Measurements from ENCODE around the gene WNT5A. TPM values are rescaled to one million over a fixed set of nuclear protein-coding genes. Genes with fewer than 3 reads are reported as not detected.

The WNT5A gene
- total RNA-seq, 1 experiment from 2014 or later: 1.1 TPM

- Histone ChIP-seq H3K4me1 (ENCODE audit: insufficient read depth, low read length) (no peaks in the 10 kb centered on the region), H2BK120ac (ENCODE audit: low read depth, low read length, poor library complexity, severe bottlenecking) (no peak overlapping the region), H3K79me2 (ENCODE audit: insufficient read depth, low read length) (no peaks in the 10 kb centered on the region), H2BK15ac (ENCODE audit: low read depth, low read length) (no peak overlapping the region), H2AK5ac (ENCODE audit: insufficient read length, low read length) (no peak overlapping the region), H3K14ac (ENCODE audit: insufficient read depth, low read length) (no peak overlapping the region), H3K27ac (ENCODE audit: insufficient read length, low read depth, low read length) (no peak overlapping the region), H3K23ac (ENCODE audit: insufficient read length, low read depth, low read length) (no peak overlapping the region), H4K8ac (replicated peaks; ENCODE audit: insufficient read length, low read depth, low read length) (no peak overlapping the region), H2BK5ac (ENCODE audit: insufficient read length, low read length) (no peak overlapping the region), H3K9ac (ENCODE audit: extremely low read depth, insufficient read length, low read length) (no peak overlapping the region), H3K56ac (ENCODE audit: insufficient read length, low read depth, low read length) (no peak overlapping the region), H3K9me3 (ENCODE audit: control insufficient read depth, low read depth, low read length) (no peaks in the 10 kb centered on the region), H3K79me1 (ENCODE audit: insufficient read depth, low read depth, low read length, poor library complexity, severe bottlenecking) (no peaks in the 10 kb centered on the region), H3K18ac (ENCODE audit: insufficient read length, low read depth, low read length) (no peak overlapping the region), H3T11ph (ENCODE audit: low read length) (no peak overlapping the region), H4K5ac (ENCODE audit: insufficient read length, low read depth, low read length) (no peak overlapping the region), H3K4ac (ENCODE audit: low read depth, low read length) (no peak overlapping the region), H4K91ac (ENCODE audit: insufficient read length, low read depth, low read length) (no peak overlapping the region), H3K4me2 (ENCODE audit: insufficient read depth, insufficient read length, low read length) (no peak overlapping the region), H3K27me3 (ENCODE audit: insufficient read depth, low read length) (no peaks in the 10 kb centered on the region), H4K20me1 (ENCODE audit: control insufficient read depth, insufficient read depth, insufficient read length) (no peaks in the 10 kb centered on the region), H2BK12ac (ENCODE audit: insufficient read length, low read depth, low read length) (no peak overlapping the region), H2AFZ (ENCODE audit: low read length) (no peak overlapping the region), H2BK20ac (ENCODE audit: low read depth, low read length, poor library complexity, severe bottlenecking) (no peak overlapping the region), H3K23me2 (ENCODE audit: insufficient read length, low read depth, low read length, poor library complexity, severe bottlenecking) (no peaks in the 10 kb centered on the region)
- H3K9me3 Mint-ChIP-seq: no peaks in the 10 kb centered on the region
- DNase-seq: no peak
- H3K27me3 Mint-ChIP-seq (ENCODE audit: low read depth): no peaks in the 10 kb centered on the region
- no peak for TF ChIP-seq CTCF (conservative IDR thresholded peaks at IDR 0.05)
- no peak overlapping the region for H3K4me3 Mint-ChIP-seq
- H3K36me3 Mint-ChIP-seq (ENCODE audit: insufficient read depth in 1 of 3, low read depth in 3 of 3): no peaks in the 10 kb centered on the region
- no peaks in the 10 kb centered on the region for H3K4me1 Mint-ChIP-seq
- WGBS (ENCODE audit: extremely low coverage, insufficient read length, low lambda C conversion rate): no CpG with 5 or more reads among the region's 4 CpGs
- H3K27ac Mint-ChIP-seq: no peak overlapping the region
Measured at GRCh38 chr3:55426486-55426885, 60.6 kb downstream of the WNT5A start.

Measured in H9 (cell line).